ENCODE data around the gene OR51B4. TPM values are rescaled to one million over a fixed set of nuclear protein-coding genes. Genes with fewer than 3 reads are reported as not detected.

The OR51B4 gene
- polyA plus RNA-seq, 1 donor (not counting 4 experiments of a cell fraction or from before 2014, with no cell fraction given) = not detected

GRCh38 chr11:5293028-5293427 lies 8.7 kb downstream of the OR51B4 start:
- DNase-seq (ENCODE audit: low read depth, low spot score) (no peak), FAIRE-seq (no peak)
- Histone ChIP-seq H3K79me2 (ENCODE audit: control insufficient read depth, insufficient read depth, low read length) (no peaks in the 10 kb centered on the region), H3K4me2 (ENCODE audit: control insufficient read depth, extremely low read depth, insufficient read depth, low read depth, low read length) (no peak overlapping the region), H3K4me3 (ENCODE audit: control insufficient read depth in 2 of 3, extremely low read depth in 1 of 3, insufficient read depth in 2 of 3, low read depth in 1 of 3, low read length in 3 of 3) (no peak overlapping the region), H3K4me1 (ENCODE audit: control insufficient read depth, extremely low read depth, insufficient read depth, low read length) (peaks cover 5% of the 10 kb centered on the region), H3K27ac (ENCODE audit: control insufficient read depth, insufficient read depth, low read length) (no peak overlapping the region), H3K36me3 (ENCODE audit: control insufficient read depth in 2 of 2, extremely low read depth in 1 of 2, insufficient read depth in 2 of 2, low read length in 2 of 2) (no peaks in the 10 kb centered on the region), H3K9me1 (ENCODE audit: control insufficient read depth, extremely low read depth, insufficient read depth, low read length) (no peaks in the 10 kb centered on the region), H2AFZ (ENCODE audit: control insufficient read depth, low read length) (no peak overlapping the region), H4K20me1 (ENCODE audit: control insufficient read depth, extremely low read depth, insufficient read depth, low read length) (no peaks in the 10 kb centered on the region), H3K9ac (ENCODE audit: control insufficient read depth, extremely low read depth, insufficient read depth, low read length) (no peak overlapping the region), H3K9me3 (ENCODE audit: control insufficient read depth, low read depth, low read length) (no peaks in the 10 kb centered on the region), H3K27me3 (ENCODE audit: control insufficient read depth, extremely low read depth, insufficient read depth, low read length) (no peaks in the 10 kb centered on the region)
- TF ChIP-seq, protein P1, sequence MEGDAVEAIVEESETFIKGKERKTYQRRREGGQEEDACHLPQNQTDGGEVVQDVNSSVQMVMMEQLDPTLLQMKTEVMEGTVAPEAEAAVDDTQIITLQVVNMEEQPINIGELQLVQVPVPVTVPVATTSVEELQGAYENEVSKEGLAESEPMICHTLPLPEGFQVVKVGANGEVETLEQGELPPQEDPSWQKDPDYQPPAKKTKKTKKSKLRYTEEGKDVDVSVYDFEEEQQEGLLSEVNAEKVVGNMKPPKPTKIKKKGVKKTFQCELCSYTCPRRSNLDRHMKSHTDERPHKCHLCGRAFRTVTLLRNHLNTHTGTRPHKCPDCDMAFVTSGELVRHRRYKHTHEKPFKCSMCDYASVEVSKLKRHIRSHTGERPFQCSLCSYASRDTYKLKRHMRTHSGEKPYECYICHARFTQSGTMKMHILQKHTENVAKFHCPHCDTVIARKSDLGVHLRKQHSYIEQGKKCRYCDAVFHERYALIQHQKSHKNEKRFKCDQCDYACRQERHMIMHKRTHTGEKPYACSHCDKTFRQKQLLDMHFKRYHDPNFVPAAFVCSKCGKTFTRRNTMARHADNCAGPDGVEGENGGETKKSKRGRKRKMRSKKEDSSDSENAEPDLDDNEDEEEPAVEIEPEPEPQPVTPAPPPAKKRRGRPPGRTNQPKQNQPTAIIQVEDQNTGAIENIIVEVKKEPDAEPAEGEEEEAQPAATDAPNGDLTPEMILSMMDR (optimal IDR thresholded peaks at IDR 0.05 in 1 of 3, IDR thresholded peaks at IDR 0.05 in 1 of 3, conservative IDR thresholded peaks at IDR 0.05 in 1 of 3; ENCODE audit: extremely low read depth in 1 of 3, insufficient read depth in 2 of 3, low read length in 3 of 3) = no peak
- TF ChIP-seq EZH2 (IDR thresholded peaks at IDR 0.05; ENCODE audit: low read length) = no peak
- dilution Hi-C loops (cut with MboI; ENCODE audit: extremely low pct_ligation_motif_present, low sequenced_read_pairs) = no loop called here

DNA sequence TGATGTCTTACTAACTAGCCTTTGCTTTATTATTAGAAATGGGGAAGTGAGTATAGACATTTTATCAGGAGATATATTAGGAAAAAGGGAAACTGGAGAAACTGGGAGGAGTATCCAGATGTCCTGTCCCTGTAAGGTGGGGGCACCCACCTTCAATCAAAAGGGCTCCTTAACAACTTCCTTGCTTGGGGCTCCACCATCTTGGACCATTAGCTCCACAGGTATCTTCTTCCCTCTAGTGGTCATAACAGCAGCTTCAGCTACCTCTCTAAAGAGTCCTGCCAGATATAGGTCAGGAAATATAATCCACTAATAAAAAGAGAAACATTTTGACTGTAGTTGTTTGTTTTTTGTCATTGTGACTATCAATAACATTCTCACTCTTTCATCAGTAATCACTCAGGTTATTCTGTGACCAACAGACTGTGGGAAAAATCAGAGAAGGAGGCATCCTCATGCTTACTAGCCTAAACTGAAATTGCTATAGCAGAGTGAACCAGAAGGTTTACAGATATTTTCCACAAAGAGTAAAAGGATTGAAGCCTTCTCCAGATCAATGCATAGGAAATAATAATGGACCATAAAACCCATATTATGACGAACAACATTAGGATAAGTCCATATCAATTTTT lies 10.4 kb downstream of the OR51B4 start:
- Histone ChIP-seq H3K27ac (ENCODE audit: control insufficient read depth, insufficient read depth, low read length) (no peak overlapping the region), H3K4me1 (ENCODE audit: control insufficient read depth, extremely low read depth, insufficient read depth, low read length) (peaks cover 10% of the 10 kb centered on the region), H2AFZ (ENCODE audit: control insufficient read depth, low read length) (no peak overlapping the region), H3K79me2 (ENCODE audit: control insufficient read depth, insufficient read depth, low read length) (no peaks in the 10 kb centered on the region), H3K9ac (ENCODE audit: control insufficient read depth, extremely low read depth, insufficient read depth, low read length) (no peak overlapping the region), H3K27me3 (ENCODE audit: control insufficient read depth, extremely low read depth, insufficient read depth, low read length) (no peaks in the 10 kb centered on the region), H4K20me1 (ENCODE audit: control insufficient read depth, extremely low read depth, insufficient read depth, low read length) (no peaks in the 10 kb centered on the region), H3K9me1 (ENCODE audit: control insufficient read depth, extremely low read depth, insufficient read depth, low read length) (no peaks in the 10 kb centered on the region), H3K36me3 (ENCODE audit: control insufficient read depth in 2 of 2, extremely low read depth in 1 of 2, insufficient read depth in 2 of 2, low read length in 2 of 2) (no peaks in the 10 kb centered on the region), H3K4me3 (ENCODE audit: control insufficient read depth in 2 of 3, extremely low read depth in 1 of 3, insufficient read depth in 2 of 3, low read depth in 1 of 3, low read length in 3 of 3) (no peak overlapping the region), H3K4me2 (ENCODE audit: control insufficient read depth, extremely low read depth, insufficient read depth, low read depth, low read length) (no peak overlapping the region), H3K9me3 (ENCODE audit: control insufficient read depth, low read depth, low read length) (no peaks in the 10 kb centered on the region)
- peak; percentile 71 for FAIRE-seq
- TF ChIP-seq, protein P1 (optimal IDR thresholded peaks at IDR 0.05 in 1 of 3, IDR thresholded peaks at IDR 0.05 in 1 of 3, conservative IDR thresholded peaks at IDR 0.05 in 1 of 3; ENCODE audit: extremely low read depth in 1 of 3, insufficient read depth in 2 of 3, low read length in 3 of 3) = peak; percentile 66 to 81 (median 77)
- no peak for TF ChIP-seq EZH2 (IDR thresholded peaks at IDR 0.05; ENCODE audit: low read length)
- DNase-seq (ENCODE audit: low read depth, low spot score) = no peak
- dilution Hi-C loops (cut with MboI; ENCODE audit: extremely low pct_ligation_motif_present, low sequenced_read_pairs) = no loop called here
